Parathyroid adenoma (tissue), 2 donors: ENCODE measurements around the gene CNTF.

Experiments used
- H2AFZ ChIP-seq: fragments of 300-600 bp; sonication (generic); one replicate; pipeline ENCODE4 v1.7.0; 2017; ENCODE audit warnings: antibody characterized with exemption, mild to moderate bottlenecking
- H3K27ac ChIP-seq: fragments of 300-600 bp; sonication (generic); one replicate; pipeline ENCODE4 v1.7.0; 2017
- H3K27me3 ChIP-seq: fragments of 300-600 bp; sonication (generic); one replicate; pipeline ENCODE4 v1.7.0; 2017; ENCODE audit warnings: low read length; ENCODE audit not compliant: control insufficient read depth, insufficient read depth
- H3K36me3 ChIP-seq: fragments of 300-600 bp; sonication (generic); one replicate; pipeline ENCODE4 v1.7.0; 2017; ENCODE audit warnings: low read length; ENCODE audit not compliant: control insufficient read depth, insufficient read depth
- H3K4me1 ChIP-seq: fragments of 300-600 bp; sonication (generic); one replicate; pipeline ENCODE4 v1.7.0; 2017; ENCODE audit warnings: control low read depth
- H3K4me2 ChIP-seq: fragments of 300-600 bp; sonication (generic); one replicate; pipeline ENCODE4 v1.7.0; 2017; ENCODE audit warnings: low read length
- H3K4me3 ChIP-seq: fragments of 300-600 bp; sonication (generic); one replicate; pipeline ENCODE4 v1.7.0; 2017; ENCODE audit warnings: low read depth, low read length
- H3K79me2 ChIP-seq: fragments of 300-600 bp; sonication (generic); one replicate; pipeline ENCODE4 v1.7.0; 2017; ENCODE audit warnings: control low read depth
- H3K9ac ChIP-seq: fragments of 300-600 bp; sonication (generic); one replicate; pipeline ENCODE4 v1.7.0; 2017; ENCODE audit warnings: mild to moderate bottlenecking
- H3K9me3 ChIP-seq: fragments of 300-600 bp; sonication (generic); one replicate; pipeline ENCODE4 v1.7.0; 2017; ENCODE audit warnings: low read length; ENCODE audit not compliant: control insufficient read depth
- CTCF ChIP-seq: fragments of 300-600 bp; sonication (generic); IDR thresholded peaks from one replicate; pipeline ENCODE4 v1.7.0; 2017; ENCODE audit warnings: antibody characterized with exemption, mild to moderate bottlenecking
- donor health status: primary hyperparathyroidism.

CNTF gene

DNA sequence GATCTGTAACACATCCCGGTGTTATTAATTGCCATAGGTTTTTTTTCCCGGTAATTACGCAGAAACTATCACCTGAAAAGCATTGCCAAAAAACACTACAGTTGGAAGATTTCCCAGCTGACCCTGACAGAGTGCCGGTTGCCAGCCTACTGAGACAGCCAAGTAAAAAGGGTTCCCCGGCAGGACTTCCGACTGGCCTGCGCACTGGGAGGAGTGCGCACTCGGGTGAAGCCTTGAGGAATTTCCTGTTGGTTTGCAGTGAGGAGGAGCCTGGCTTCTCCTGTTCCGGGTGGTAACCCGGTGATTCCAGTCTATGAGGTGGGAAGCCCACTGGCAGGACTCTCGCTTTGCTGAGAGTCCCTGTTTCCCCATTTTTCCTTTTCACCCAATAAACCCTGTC, 52.1 kb downstream of the CNTF start:
- Histone ChIP-seq H2AFZ (no peak overlapping the region), H3K27me3 (no peaks in the 10 kb centered on the region), H3K79me2 (no peaks in the 10 kb centered on the region), H3K4me2 (no peak overlapping the region), H3K9ac (no peak overlapping the region), H3K4me1 (no peaks in the 10 kb centered on the region), H3K27ac (no peak overlapping the region), H3K9me3 (no peaks in the 10 kb centered on the region), H3K4me3 (no peak overlapping the region), H3K36me3 (no peaks in the 10 kb centered on the region)
- no peak for TF ChIP-seq CTCF
